Neutrophil (primary cell): ENCODE results near the gene CYTH3.
"Not testable (repeated sequence)": the region's sequence is repeated elsewhere in the genome, so short reads cannot be mapped to it uniquely, and the experiment has no call there.

ENCODE experiments used
- H3K27ac ChIP-seq: fragments of 200-600 bp; sonication (generic); 2 replicates; pipeline ENCODE4 v1.5.1; 2016; ENCODE audit warnings: mild to moderate bottlenecking, moderate library complexity
- H3K27me3 ChIP-seq: fragments of 200-600 bp; sonication (generic); 2 replicates; pipeline ENCODE4 v1.6.0; 2016; ENCODE audit warnings: mild to moderate bottlenecking
- H3K36me3 ChIP-seq: fragments of 200-600 bp; sonication (generic); 2 replicates; pipeline ENCODE4 v1.5.1; 2017
- H3K4me1 ChIP-seq, 2 experiments: fragments of 200-600 bp in 1 of 2; sonication (generic) in 1 of 2; 1 replicate in 1 of 2; 2 replicates in 1 of 2; pipeline versions ENCODE4 v1.5.1 to v1.6.1; 2013 to 2016; ENCODE audit warnings: low read depth in 1 of 2, low read length in 1 of 2, mild to moderate bottlenecking in 1 of 2, moderate library complexity in 1 of 2; ENCODE audit not compliant: control insufficient read depth in 1 of 2, insufficient read depth in 1 of 2
- H3K4me3 ChIP-seq, 2 experiments: fragments of 200-600 bp in 1 of 2; sonication (generic) in 1 of 2; 1 replicate in 1 of 2; 2 replicates in 1 of 2; pipeline ENCODE4 v1.5.1; 2013 to 2016; ENCODE audit warnings: low read depth in 1 of 2, low read length in 1 of 2, mild to moderate bottlenecking in 1 of 2, moderate library complexity in 1 of 2
- H3K9me3 ChIP-seq: fragments of 200-600 bp; sonication (generic); 2 replicates; pipeline ENCODE4 v1.5.1; 2016
- CTCF ChIP-seq: fragments of 200-600 bp; sonication (generic); IDR thresholded peaks from 2 replicates; pipeline ENCODE4 v1.5.1; 2016; ENCODE audit warnings: antibody characterized with exemption

The CYTH3 gene

GRCh38 chr7:6294839-6295238 lies 22.4 kb upstream of the CYTH3 start:
- no peaks in the 10 kb centered on the region for H3K9me3 ChIP-seq
- H3K36me3 ChIP-seq = no peaks in the 10 kb centered on the region
- H3K27ac ChIP-seq = no peak overlapping the region
- no peaks in the 10 kb centered on the region for H3K4me1 ChIP-seq
- no peak for TF ChIP-seq CTCF
- H3K4me3 ChIP-seq = no peak overlapping the region
- no peaks in the 10 kb centered on the region for H3K27me3 ChIP-seq

GRCh38 chr7:6293202-6293601 lies 20.8 kb upstream of the CYTH3 start:
- Histone ChIP-seq H3K27me3 (no peaks in the 10 kb centered on the region), H3K4me1 (no peaks in the 10 kb centered on the region), H3K9me3 (no peaks in the 10 kb centered on the region), H3K4me3 (no peak overlapping the region), H3K36me3 (no peaks in the 10 kb centered on the region), H3K27ac (no peak overlapping the region)
- TF ChIP-seq CTCF = no peak

- not testable (repeated sequence) for H3K4me1 ChIP-seq, H3K4me3 ChIP-seq, H3K36me3 ChIP-seq, H3K27ac ChIP-seq, H3K9me3 ChIP-seq, H3K27me3 ChIP-seq
Measured at GRCh38 chr7:6291941-6292340, 19.5 kb upstream of the CYTH3 start.

- Histone ChIP-seq H3K36me3 (no peaks in the 10 kb centered on the region), H3K9me3 (no peaks in the 10 kb centered on the region), H3K4me3 (no peak overlapping the region), H3K27ac (no peak overlapping the region), H3K27me3 (no peaks in the 10 kb centered on the region), H3K4me1 (no peaks in the 10 kb centered on the region)
- TF ChIP-seq CTCF = no peak
Measured at GRCh38 chr7:6291531-6291930, 19.1 kb upstream of the CYTH3 start.

GRCh38 chr7:6290319-6290741 lies 17.9 kb upstream of the CYTH3 start:
- H3K36me3 ChIP-seq = no peaks in the 10 kb centered on the region
- TF ChIP-seq CTCF = no peak
- no peaks in the 10 kb centered on the region for H3K27me3 ChIP-seq
- no peak overlapping the region for H3K27ac ChIP-seq
- H3K9me3 ChIP-seq = no peaks in the 10 kb centered on the region
- no peak overlapping the region for H3K4me3 ChIP-seq
- H3K4me1 ChIP-seq = no peaks in the 10 kb centered on the region

- TF ChIP-seq CTCF = no peak
- no peaks in the 10 kb centered on the region for H3K9me3 ChIP-seq
- no peak overlapping the region for H3K27ac ChIP-seq
- no peak overlapping the region for H3K4me3 ChIP-seq
- no peaks in the 10 kb centered on the region for H3K4me1 ChIP-seq
- H3K27me3 ChIP-seq = no peaks in the 10 kb centered on the region
- H3K36me3 ChIP-seq = no peaks in the 10 kb centered on the region
Measured at GRCh38 chr7:6288270-6288860, 15.9 kb upstream of the CYTH3 start.
